Muscle of arm (tissue), 12 donors: ENCODE results near the gene BBS7. TPM values are rescaled to one million over a fixed set of nuclear protein-coding genes. Genes with fewer than 3 reads are reported as not detected.

Experiments used
- DNase-seq: peaks from one replicate; pipeline ENCODE4 v3.0.0-alpha.2; 2013
- polyA plus RNA-seq, 12 donors: library from polyadenylated mRNA; unstranded; fragments of 120-200 nt; gene quantifications; one replicate each; pipeline ENCODE4 v1.2.1, GENCODE V29; 2013; ENCODE audit not compliant: insufficient read length in 12 of 12

The BBS7 gene
- polyA plus RNA-seq, 12 donors = 8.7 to 19.6 (median 14.6) TPM; not detected in 1

- no peak for DNase-seq
Measured at GRCh38 chr4:121796283-121796682, 74.0 kb downstream of the BBS7 start.

GRCh38 chr4:121794505-121795188, 75.6 kb downstream of the BBS7 start:
- no peak for DNase-seq

GRCh38 chr4:121792966-121793365, 77.3 kb downstream of the BBS7 start:
- no peak for DNase-seq

- DNase-seq = no peak
Measured at GRCh38 chr4:121791481-121791880, 78.8 kb downstream of the BBS7 start.

- no peak for DNase-seq
Measured at GRCh38 chr4:121790976-121791375, 79.3 kb downstream of the BBS7 start.

- DNase-seq = no peak
Measured at GRCh38 chr4:121789960-121790829, 80.1 kb downstream of the BBS7 start.

- no peak for DNase-seq
Measured at GRCh38 chr4:121789455-121789854, 80.8 kb downstream of the BBS7 start.

GRCh38 chr4:121788896-121789295, 81.4 kb downstream of the BBS7 start:
- DNase-seq = no peak

GRCh38 chr4:121786221-121786620, 84.1 kb downstream of the BBS7 start:
- no peak for DNase-seq

GRCh38 chr4:121785479-121785878, 84.8 kb downstream of the BBS7 start:
- DNase-seq = no peak

- DNase-seq = no peak
Measured at GRCh38 chr4:121784975-121785374, 85.3 kb downstream of the BBS7 start.

- no peak for DNase-seq
Measured at GRCh38 chr4:121784401-121784800, 85.9 kb downstream of the BBS7 start.

GRCh38 chr4:121783210-121783609, 87.1 kb downstream of the BBS7 start:
- DNase-seq = no peak

GRCh38 chr4:121778991-121779628, 91.2 kb downstream of the BBS7 start:
- no peak for DNase-seq

- no peak for DNase-seq
Measured at GRCh38 chr4:121777625-121778024, 92.6 kb downstream of the BBS7 start.

GRCh38 chr4:121776610-121777401, 93.5 kb downstream of the BBS7 start:
- DNase-seq = no peak

Other genes starting within 250 kb of the BBS7 start
- gene ANXA5, start 173.5 kb downstream of the BBS7 start, polyA plus RNA-seq = 100 to 1,000 TPM in 11 of 12 donors, not detected in 1; 212 to 561 (median 375) TPM
- gene SMIM43, start 105.3 kb downstream of the BBS7 start, polyA plus RNA-seq = 1 to 10 TPM in 8 of 12 donors, under 1 TPM in 2, not detected in 2; 0.55 to 2.8 (median 1.7) TPM
- 10 to 100 TPM in 11 of 12 donors, not detected in 1; 24.0 to 58.3 (median 33.1) TPM for gene EXOSC9, start 69.2 kb downstream of the BBS7 start, polyA plus RNA-seq
- 10 to 100 TPM in 11 of 12 donors, not detected in 1; 12.2 to 34.5 (median 24.5) TPM for gene CCNA2, start 46.6 kb downstream of the BBS7 start, polyA plus RNA-seq
- gene TRPC3, start 81.6 kb upstream of the BBS7 start, polyA plus RNA-seq = 1 to 10 TPM in 4 of 12 donors, under 1 TPM in 6, not detected in 2; 0.41 to 2.1 (median 0.81) TPM